Activated naive CD8-positive, alpha-beta T cell treated with anti-CD3 and anti-CD28 coated beads, Interleukin-2, amount 50 U/mL, for 24 hours (primary cell): ENCODE measurements around the gene UCP2.

Experiments
- ATAC-seq: fragments of 150-1000 bp; cut with Tn5 transposase; one replicate; pipeline ENCODE4 v1.10.0; 2021
- DNase-seq: peaks from one replicate; pipeline ENCODE4 v3.0.0; 2021
- H3K27ac Mint-ChIP-seq: one replicate; pipeline ENCODE4 v1.8.0; 2021; ENCODE audit warnings: mild to moderate bottlenecking, mixed read lengths
- H3K27me3 Mint-ChIP-seq: one replicate; pipeline ENCODE4 v1.8.0; 2021; ENCODE audit warnings: mixed read lengths
- H3K36me3 Mint-ChIP-seq: one replicate; pipeline ENCODE4 v1.8.0; 2021; ENCODE audit warnings: low read depth, mixed read lengths
- H3K4me1 Mint-ChIP-seq: one replicate; pipeline ENCODE4 v1.8.0; 2021; ENCODE audit warnings: mixed read lengths
- H3K4me3 Mint-ChIP-seq: one replicate; pipeline ENCODE4 v1.8.0; 2021; ENCODE audit warnings: mild to moderate bottlenecking, moderate library complexity, mixed read lengths
- H3K9me3 Mint-ChIP-seq: one replicate; pipeline ENCODE4 v1.8.0; 2021; ENCODE audit warnings: mixed read lengths

The UCP2 gene

GRCh38 chr11:73957654-73958361 lies 24.8 kb downstream of the UCP2 start:
- ATAC-seq (peak; percentile 28), DNase-seq (no peak)
- H3K4me3 Mint-ChIP-seq, result no peak overlapping the region

GRCh38 chr11:73956876-73957653 lies 25.6 kb downstream of the UCP2 start:
- Mint-ChIP-seq H3K27ac (no peak overlapping the region), H3K9me3 (no peaks in the 10 kb centered on the region), H3K4me3 (peak overlapping the region; percentile 18), H3K36me3 (no peaks in the 10 kb centered on the region), H3K4me1 (peaks cover 4% of the 10 kb centered on the region), H3K27me3 (peaks cover 10% of the 10 kb centered on the region)
- no peak for DNase-seq
- ATAC-seq, result no peak

More at GRCh38 chr11:73957654-73958361, 24.8 kb downstream of the UCP2 start:
- no peaks in the 10 kb centered on the region for H3K9me3 Mint-ChIP-seq
- H3K4me1 Mint-ChIP-seq, result peaks cover 4% of the 10 kb centered on the region
- H3K27ac Mint-ChIP-seq, result no peak overlapping the region
- no peaks in the 10 kb centered on the region for H3K36me3 Mint-ChIP-seq
- peaks cover 10% of the 10 kb centered on the region for H3K27me3 Mint-ChIP-seq

GRCh38 chr11:73951797-73952196 lies 30.8 kb downstream of the UCP2 start:
- H3K4me1 Mint-ChIP-seq, result no peaks in the 10 kb centered on the region

GRCh38 chr11:73950869-73951710 lies 31.6 kb downstream of the UCP2 start, which contains the start of gene DNAJB13:
DNAJB13 (plus strand) TSS chr11:73951026; CDS start chr11:73951070, 44 bp downstream.
- H3K36me3 Mint-ChIP-seq, result no peaks in the 10 kb centered on the region
- peak; percentile 72 for ATAC-seq
- no peaks in the 10 kb centered on the region for H3K4me1 Mint-ChIP-seq

More at GRCh38 chr11:73951797-73952196, 30.8 kb downstream of the UCP2 start:
- no peaks in the 10 kb centered on the region for H3K36me3 Mint-ChIP-seq
- H3K9me3 Mint-ChIP-seq, result no peaks in the 10 kb centered on the region
- DNase-seq, result no peak
- peaks cover 9% of the 10 kb centered on the region for H3K27me3 Mint-ChIP-seq
- ATAC-seq, result no peak
- H3K4me3 Mint-ChIP-seq, result no peak overlapping the region
- no peak overlapping the region for H3K27ac Mint-ChIP-seq

GRCh38 chr11:73949912-73950311 lies 32.7 kb downstream of the UCP2 start:
- DNase-seq (no peak), ATAC-seq (no peak)
- Mint-ChIP-seq H3K27ac (no peak overlapping the region), H3K4me3 (no peak overlapping the region), H3K36me3 (no peaks in the 10 kb centered on the region), H3K27me3 (no peaks in the 10 kb centered on the region), H3K9me3 (no peaks in the 10 kb centered on the region), H3K4me1 (no peaks in the 10 kb centered on the region)

More at GRCh38 chr11:73950869-73951710, 31.6 kb downstream of the UCP2 start, which contains the start of gene DNAJB13:
- no peaks in the 10 kb centered on the region for H3K9me3 Mint-ChIP-seq
- H3K27ac Mint-ChIP-seq, result no peak within 1 kb of the TSS
- peaks cover 4% of the 10 kb centered on the region for H3K27me3 Mint-ChIP-seq
- peak; percentile 26 for DNase-seq
- no peak within 1 kb of the TSS for H3K4me3 Mint-ChIP-seq

GRCh38 chr11:73949246-73949645 lies 33.4 kb downstream of the UCP2 start:
- Mint-ChIP-seq H3K27ac (no peak overlapping the region), H3K4me3 (no peak overlapping the region), H3K9me3 (no peaks in the 10 kb centered on the region), H3K4me1 (no peaks in the 10 kb centered on the region), H3K27me3 (no peaks in the 10 kb centered on the region), H3K36me3 (no peaks in the 10 kb centered on the region)
- ATAC-seq (no peak), DNase-seq (no peak)

GRCh38 chr11:73946798-73947458 lies 35.7 kb downstream of the UCP2 start:
- DNase-seq, result no peak
- Mint-ChIP-seq H3K27ac (no peak overlapping the region), H3K9me3 (no peaks in the 10 kb centered on the region), H3K36me3 (no peaks in the 10 kb centered on the region), H3K4me1 (no peaks in the 10 kb centered on the region), H3K27me3 (no peaks in the 10 kb centered on the region), H3K4me3 (no peak overlapping the region)
- no peak for ATAC-seq

- H3K36me3 Mint-ChIP-seq, result peaks cover 4% of the 10 kb centered on the region
- ATAC-seq, result no peak
- no peak for DNase-seq
- H3K27ac Mint-ChIP-seq, result no peak overlapping the region
- H3K27me3 Mint-ChIP-seq, result no peaks in the 10 kb centered on the region
- H3K4me3 Mint-ChIP-seq, result no peak overlapping the region
- H3K4me1 Mint-ChIP-seq, result no peaks in the 10 kb centered on the region
- H3K9me3 Mint-ChIP-seq, result no peaks in the 10 kb centered on the region
Observed at GRCh38 chr11:73945396-73945795, 37.2 kb downstream of the UCP2 start.

- H3K27ac Mint-ChIP-seq, result no peak overlapping the region
- no peaks in the 10 kb centered on the region for H3K27me3 Mint-ChIP-seq
- peaks cover 4% of the 10 kb centered on the region for H3K36me3 Mint-ChIP-seq
Observed at GRCh38 chr11:73944901-73945300, 37.7 kb downstream of the UCP2 start.

GRCh38 chr11:73944085-73944484 lies 38.6 kb downstream of the UCP2 start:
- ATAC-seq (no peak), DNase-seq (no peak)
- Mint-ChIP-seq H3K36me3 (peaks cover 4% of the 10 kb centered on the region), H3K27me3 (no peaks in the 10 kb centered on the region), H3K9me3 (peaks cover under 1% of the 10 kb centered on the region), H3K4me3 (no peak overlapping the region), H3K4me1 (no peaks in the 10 kb centered on the region), H3K27ac (no peak overlapping the region)

More at GRCh38 chr11:73944901-73945300, 37.7 kb downstream of the UCP2 start:
- ATAC-seq (no peak), DNase-seq (no peak)
- Mint-ChIP-seq H3K9me3 (no peaks in the 10 kb centered on the region), H3K4me3 (no peak overlapping the region), H3K4me1 (no peaks in the 10 kb centered on the region)

GRCh38 chr11:73942010-73942409 lies 40.6 kb downstream of the UCP2 start:
- H3K9me3 Mint-ChIP-seq, result peaks cover 6% of the 10 kb centered on the region
- ATAC-seq (no peak), DNase-seq (no peak)
- H3K36me3 Mint-ChIP-seq, result peaks cover 10% of the 10 kb centered on the region
- H3K27ac Mint-ChIP-seq, result no peak overlapping the region
- peaks cover 6% of the 10 kb centered on the region for H3K4me1 Mint-ChIP-seq
- no peaks in the 10 kb centered on the region for H3K27me3 Mint-ChIP-seq
- no peak overlapping the region for H3K4me3 Mint-ChIP-seq

GRCh38 chr11:73940801-73941570 lies 41.7 kb downstream of the UCP2 start:
- DNase-seq (no peak), ATAC-seq (no peak)
- peaks cover 6% of the 10 kb centered on the region for H3K9me3 Mint-ChIP-seq
- H3K36me3 Mint-ChIP-seq, result peaks cover 10% of the 10 kb centered on the region
- no peaks in the 10 kb centered on the region for H3K27me3 Mint-ChIP-seq
- H3K4me1 Mint-ChIP-seq, result peaks cover 6% of the 10 kb centered on the region
- H3K27ac Mint-ChIP-seq, result no peak overlapping the region
- no peak overlapping the region for H3K4me3 Mint-ChIP-seq

GRCh38 chr11:73939096-73939495 lies 43.5 kb downstream of the UCP2 start:
- Mint-ChIP-seq H3K9me3 (peaks cover 6% of the 10 kb centered on the region), H3K4me3 (no peak overlapping the region), H3K27ac (no peak overlapping the region), H3K36me3 (peaks cover 13% of the 10 kb centered on the region), H3K4me1 (peaks cover 6% of the 10 kb centered on the region), H3K27me3 (no peaks in the 10 kb centered on the region)
- ATAC-seq, result no peak
- DNase-seq, result no peak
